ENCODE data around the gene KRTAP10-9. TPM values are rescaled to one million over a fixed set of nuclear protein-coding genes. Genes with fewer than 3 reads are reported as not detected.

KRTAP10-9 gene
- total and polyA plus RNA-seq, 2 of the 8 experiments (the other 6 are each of a cell fraction or from before 2014, with no cell fraction given), result not detected

GRCh38 chr21:44589586-44590305 lies 37.1 kb upstream of the KRTAP10-9 start (continued):
- TF ChIP-seq CHD2 (IDR thresholded peaks at IDR 0.05; ENCODE audit: low read length) (no peak), CTBP2 (IDR thresholded peaks at IDR 0.05; ENCODE audit: borderline replicate concordance, insufficient read depth, insufficient read length, low read length) (no peak), TAF7 (optimal IDR thresholded peaks at IDR 0.05; ENCODE audit: borderline replicate concordance, low read depth, low read length) (no peak), JUND (IDR thresholded peaks at IDR 0.05; ENCODE audit: low read length) (no peak), MAFK (IDR thresholded peaks at IDR 0.05; ENCODE audit: low read depth, low read length) (no peak)

Data from H1 (cell line).